KBM-7 (cell line): Measurements from ENCODE around the gene KLHL29.

Source experiments
- DNase-seq: peaks from one replicate; pipeline ENCODE4 v3.0.0-alpha.2; 2015
- in situ Hi-C: fragments of 300-500 bp; cut with MboI; formaldehyde crosslinking; loops from 2 replicates; pipeline ENCODE4 v1.14.3; 2020; ENCODE audit warnings: low sequenced_read_pairs, low pct_unique_long_range_greater_than_20kb, mixed read lengths

KLHL29 gene

DNA sequence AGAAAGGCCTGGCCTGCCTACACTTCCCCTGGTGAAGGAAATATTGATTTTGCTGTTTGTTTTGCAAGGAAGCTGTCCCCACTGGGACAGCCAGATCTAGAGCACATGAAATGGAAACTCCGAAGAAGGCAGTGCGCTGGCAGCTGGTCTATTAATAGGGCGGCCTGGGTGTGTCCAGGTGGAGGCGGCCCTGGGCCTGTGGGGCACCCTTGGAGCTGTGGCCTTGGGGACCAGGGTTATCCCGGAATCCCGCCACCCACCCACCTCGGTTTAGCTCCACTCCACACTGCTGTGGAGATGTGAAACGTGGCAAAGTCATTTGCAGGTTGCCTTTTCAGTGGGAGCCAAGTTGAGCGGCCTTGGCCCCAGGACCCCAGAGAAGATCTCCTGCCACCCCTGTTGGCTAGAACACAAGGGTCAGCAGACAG lies 204.3 kb downstream of the KLHL29 start:
- in situ Hi-C loops: no loop called here
- DNase-seq: no peak

- no peak for DNase-seq
- in situ Hi-C loops: no loop called here
Measured at GRCh38 chr2:23589739-23590138, 204.8 kb downstream of the KLHL29 start.

DNA sequence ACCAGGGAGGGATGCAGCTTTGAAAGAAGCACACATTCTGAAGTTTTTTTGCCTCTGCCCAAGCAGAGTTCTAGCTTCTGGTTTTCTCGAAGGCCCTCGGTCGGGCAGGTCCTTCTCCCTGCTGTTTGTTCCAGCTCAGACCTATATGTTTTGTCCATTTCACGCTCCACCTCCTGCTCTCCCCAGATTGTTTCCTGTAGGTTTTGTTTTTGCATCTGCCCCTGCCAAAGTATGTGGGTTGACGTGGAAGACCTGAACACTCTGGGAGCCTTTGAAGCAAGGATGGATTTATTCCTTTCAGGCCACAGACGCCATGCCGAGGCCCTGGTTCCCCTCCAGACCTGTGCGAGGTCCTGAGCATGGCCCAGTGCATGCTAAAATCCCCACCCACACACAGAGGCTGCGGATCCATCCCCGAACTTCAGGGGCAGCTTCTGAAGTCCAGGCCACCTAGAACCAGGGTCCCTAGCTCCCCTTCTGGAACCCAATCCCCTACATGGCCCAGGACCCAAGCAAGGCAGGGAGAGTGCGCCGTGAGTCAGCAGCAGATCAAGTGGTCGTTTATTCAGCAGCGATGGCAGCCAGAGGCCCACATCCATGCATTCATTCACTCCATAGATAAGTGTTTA lies 205.4 kb downstream of the KLHL29 start:
- in situ Hi-C loops: no loop called here
- no peak for DNase-seq

- DNase-seq: no peak
- in situ Hi-C loops: no loop called here
Measured at GRCh38 chr2:23591111-23591510, 206.1 kb downstream of the KLHL29 start.

DNA sequence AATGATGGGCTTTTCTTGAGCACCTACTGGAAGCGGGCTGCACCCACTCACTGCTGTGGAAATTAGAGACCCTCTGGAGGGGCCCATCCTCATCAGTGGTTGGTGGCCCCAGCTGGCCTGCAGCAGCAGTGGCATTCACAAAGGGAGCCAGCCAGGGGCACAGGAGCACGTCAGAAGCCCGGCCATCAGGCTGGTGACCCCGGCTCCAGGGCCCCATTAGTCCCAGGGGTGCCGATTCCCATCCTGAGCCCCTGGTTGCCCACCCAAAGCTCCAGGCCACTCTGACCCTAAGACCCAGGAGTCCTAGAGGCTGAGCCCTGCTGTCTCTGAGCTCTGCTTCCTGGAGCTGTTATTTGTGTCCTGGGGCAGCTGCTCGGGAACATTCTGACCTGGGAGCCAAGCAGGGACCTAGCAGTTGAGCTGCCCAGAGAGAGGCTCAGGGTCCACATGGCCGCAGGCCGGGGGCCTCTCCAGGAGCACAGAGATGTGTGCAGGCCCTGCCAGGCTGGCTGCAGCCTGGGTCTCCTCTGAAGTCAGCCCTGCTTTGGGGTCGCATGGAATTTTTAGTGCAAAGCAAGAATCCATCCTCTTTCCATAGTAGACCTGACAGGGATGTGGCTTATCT lies 207.2 kb downstream of the KLHL29 start:
- DNase-seq: no peak
- in situ Hi-C loops: no loop called here

GRCh38 chr2:23592898-23593751 lies 208.1 kb downstream of the KLHL29 start:
- in situ Hi-C loops: no loop called here
- no peak for DNase-seq

DNA sequence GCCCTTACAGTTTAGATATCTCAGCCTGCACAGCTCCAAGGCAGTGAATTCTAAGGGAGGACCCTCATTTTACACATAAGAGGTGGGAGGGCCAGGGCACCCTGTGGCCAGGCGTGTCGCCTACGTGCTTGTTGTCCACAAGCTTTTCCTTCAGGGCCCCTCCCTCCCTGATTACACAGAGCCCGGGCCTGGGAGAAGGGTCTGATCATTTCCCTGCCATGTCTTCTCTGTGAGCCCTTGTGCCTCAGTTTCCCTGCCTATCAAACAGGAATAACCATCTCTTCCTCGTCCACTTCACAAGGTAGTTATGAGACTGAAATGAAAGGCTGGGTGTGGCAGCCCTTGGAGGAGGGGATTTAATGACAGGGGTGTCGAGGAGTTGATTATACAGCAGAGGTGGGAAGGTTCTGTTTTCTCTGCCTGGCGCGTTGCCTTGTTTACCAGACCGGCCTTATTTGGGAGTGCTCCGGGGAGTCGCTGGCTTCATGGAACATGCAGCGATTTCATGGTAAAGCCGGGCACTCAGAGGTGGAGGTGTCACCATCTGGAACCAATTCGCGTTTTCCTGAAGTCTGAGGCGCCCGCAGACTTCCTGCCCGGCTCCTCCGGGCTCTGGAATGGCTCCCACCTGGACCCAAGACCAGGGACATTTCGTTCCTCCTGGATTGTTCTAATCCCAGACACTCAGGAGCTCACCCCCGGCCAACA lies 208.9 kb downstream of the KLHL29 start:
- no peak for DNase-seq
- in situ Hi-C loops: no loop called here

GRCh38 chr2:23594460-23594825 lies 209.5 kb downstream of the KLHL29 start:
- in situ Hi-C loops: no loop called here
- no peak for DNase-seq

- DNase-seq: no peak
- in situ Hi-C loops: no loop called here
Measured at GRCh38 chr2:23595021-23595420, 210.0 kb downstream of the KLHL29 start.

DNA sequence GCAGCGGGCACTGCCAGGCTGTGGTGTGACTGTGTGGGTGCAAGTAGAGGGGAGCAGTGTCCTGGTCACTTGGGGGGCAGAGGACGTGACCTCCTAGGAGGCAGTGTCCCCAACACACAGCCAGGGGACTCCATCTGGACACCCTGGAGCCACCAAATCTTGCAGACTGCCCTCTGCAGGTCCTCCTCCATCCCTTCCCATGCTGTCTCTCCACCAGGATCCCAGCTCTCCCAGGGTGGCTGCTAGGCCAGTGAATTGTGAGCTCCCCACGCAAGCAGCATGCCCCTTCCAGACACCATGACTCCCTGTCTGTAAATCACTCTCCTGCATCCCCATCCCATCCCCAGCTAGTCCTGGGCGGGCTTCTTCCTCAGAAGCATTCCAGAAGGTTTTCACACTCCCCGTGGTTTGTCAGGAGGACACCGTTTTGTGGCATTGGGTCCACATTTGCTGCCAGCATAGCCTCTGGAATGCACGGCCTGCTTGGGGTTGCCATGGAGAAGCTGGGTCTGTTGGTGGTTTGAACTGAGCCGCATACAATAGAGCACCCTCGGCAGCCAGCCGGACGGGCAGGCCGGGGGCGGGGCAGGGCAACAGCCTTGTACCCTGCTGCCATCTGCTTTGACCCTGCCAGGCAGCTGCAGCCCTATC lies 210.7 kb downstream of the KLHL29 start:
- DNase-seq: no peak
- in situ Hi-C loops: no loop called here

GRCh38 chr2:23596316-23596885 lies 211.4 kb downstream of the KLHL29 start:
- in situ Hi-C loops: no loop called here
- no peak for DNase-seq

GRCh38 chr2:23597687-23598086 lies 212.7 kb downstream of the KLHL29 start:
- no peak for DNase-seq
- in situ Hi-C loops: no loop called here

DNA sequence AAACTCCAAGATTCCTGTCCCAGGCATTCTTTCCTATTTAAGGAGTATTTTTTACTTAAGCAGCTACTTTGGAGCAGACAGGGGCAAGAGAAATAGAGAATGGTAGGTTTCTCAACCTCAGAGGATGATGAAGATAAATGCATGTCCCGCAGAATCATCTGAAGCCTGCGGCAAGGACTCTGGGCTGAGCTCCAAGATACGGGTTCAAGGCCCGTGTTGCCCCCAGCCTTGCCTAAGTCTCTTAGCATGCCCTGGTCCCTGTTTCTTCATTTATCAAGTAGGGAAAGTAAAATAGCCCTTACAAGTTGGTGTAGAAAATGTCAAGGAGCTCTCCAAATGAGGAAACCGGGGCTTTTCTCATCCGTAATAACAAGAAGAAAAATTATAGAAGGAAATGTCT lies 214.0 kb downstream of the KLHL29 start:
- in situ Hi-C loops: no loop called here

GRCh38 chr2:23599667-23600066 lies 214.7 kb downstream of the KLHL29 start:
- in situ Hi-C loops: no loop called here
- no peak for DNase-seq

More for the DNA sequence above, 214.0 kb downstream of the KLHL29 start:
- no peak for DNase-seq

GRCh38 chr2:23600346-23600745 lies 215.4 kb downstream of the KLHL29 start:
- in situ Hi-C loops: no loop called here
- DNase-seq: no peak

- peak; percentile 21 for DNase-seq
- in situ Hi-C loops: no loop called here
Measured at GRCh38 chr2:23601301-23601965, 216.5 kb downstream of the KLHL29 start.

GRCh38 chr2:23602116-23602515 lies 217.1 kb downstream of the KLHL29 start:
- DNase-seq: no peak
- in situ Hi-C loops: no loop called here

- in situ Hi-C loops: no loop called here
- DNase-seq: no peak
Measured at GRCh38 chr2:23603156-23603555, 218.2 kb downstream of the KLHL29 start.
